ENCODE measurements around the gene NNAT.

- TF ChIP-seq CTCF (conservative IDR thresholded peaks at IDR 0.05) (no peak), EZH2 (IDR thresholded peaks at IDR 0.05; ENCODE audit: low read depth) (no peak)
Observed at GRCh38 chr20:37480919-37481318, 40.1 kb upstream of the NNAT start.

Data from PC-9 (cell line).